AG04450 (cell line): ENCODE results near the gene EPHA3. TPM values are rescaled to one million over a fixed set of nuclear protein-coding genes. Genes with fewer than 3 reads are reported as not detected.
"Not testable (repeated sequence)": the region's sequence is repeated elsewhere in the genome, so short reads cannot be mapped to it uniquely, and the experiment has no call there.

ENCODE experiments used
- CTCF ChIA-PET: fragments of 300-600, 350-600 bp; formaldehyde crosslinking; extraction: SDS; loops from one replicate; lab custom pipeline; 2022; ENCODE audit warnings: antibody characterized with exemption, inconsistent platforms; lab: Charles Lee
- POLR2A ChIA-PET: fragments of 350-600 bp; formaldehyde crosslinking; extraction: SDS; loops from one replicate; lab custom pipeline; 2021; ENCODE audit warnings: antibody characterized with exemption, inconsistent platforms; lab: Yijun Ruan, JAX
- DNase-seq: peaks from one replicate; pipeline ENCODE4 v3.0.0-alpha.2; 2011; ENCODE audit warnings: low read depth, low spot score
- H3K27ac ChIP-seq: one replicate; pipeline ENCODE4 v1.5.1; 2012; ENCODE audit warnings: low read depth, low read length, control low read depth
- H3K27me3 ChIP-seq: one replicate; pipeline ENCODE4 v1.6.0; 2012; ENCODE audit warnings: low read length; ENCODE audit not compliant: control insufficient read depth, insufficient read depth
- H3K4me3 ChIP-seq: 2 replicates; pipeline ENCODE4 v1.5.1; 2011; ENCODE audit warnings: mild to moderate bottlenecking, low read depth, low read length, control low read depth
- H3K9me3 ChIP-seq: 2 replicates; pipeline ENCODE4 v1.5.1; 2012; ENCODE audit warnings: low read length; ENCODE audit not compliant: control insufficient read depth, insufficient read depth
- CTCF ChIP-seq: IDR thresholded peaks from 2 replicates; pipeline ENCODE4 v1.5.1; 2011; ENCODE audit warnings: low read depth, low read length, control low read depth, inconsistent platforms
- polyA plus RNA-seq: library from polyadenylated mRNA; depleted of rRNA; stranded (reverse); fragments of >200 nt; gene quantifications from 2 replicates; pipeline ENCODE4 v1.2.3, GENCODE V29; 2011

EPHA3 gene
- polyA plus RNA-seq, 1 experiment, result 0.04 TPM

DNA sequence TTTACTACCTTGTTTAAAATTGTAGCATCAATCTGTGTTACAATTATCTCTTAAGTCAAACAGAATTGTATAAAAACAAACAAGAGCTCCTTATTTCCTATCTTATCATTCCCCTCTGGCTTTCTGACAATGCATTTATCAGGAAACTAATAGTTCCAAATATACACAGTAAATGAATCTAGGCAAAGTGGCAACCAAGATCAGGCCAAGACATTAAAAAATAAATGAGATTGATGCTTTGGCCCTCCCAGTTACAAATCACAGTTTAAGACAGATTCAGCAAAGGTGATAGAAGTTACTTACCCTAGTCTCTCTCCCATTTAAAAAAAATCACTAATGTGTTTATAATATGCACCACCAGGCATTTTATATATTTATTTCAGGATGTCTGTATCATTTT lies 236.7 kb downstream of the EPHA3 start:
- no peak overlapping the region for H3K27ac ChIP-seq
- no peaks in the 10 kb centered on the region for H3K27me3 ChIP-seq
- H3K4me3 ChIP-seq, result no peak overlapping the region
- DNase-seq, result no peak
- no peak for TF ChIP-seq CTCF
- no peaks in the 10 kb centered on the region for H3K9me3 ChIP-seq
- ChIA-PET CTCF (no interaction called here), POLR2A (no interaction called here)

DNA sequence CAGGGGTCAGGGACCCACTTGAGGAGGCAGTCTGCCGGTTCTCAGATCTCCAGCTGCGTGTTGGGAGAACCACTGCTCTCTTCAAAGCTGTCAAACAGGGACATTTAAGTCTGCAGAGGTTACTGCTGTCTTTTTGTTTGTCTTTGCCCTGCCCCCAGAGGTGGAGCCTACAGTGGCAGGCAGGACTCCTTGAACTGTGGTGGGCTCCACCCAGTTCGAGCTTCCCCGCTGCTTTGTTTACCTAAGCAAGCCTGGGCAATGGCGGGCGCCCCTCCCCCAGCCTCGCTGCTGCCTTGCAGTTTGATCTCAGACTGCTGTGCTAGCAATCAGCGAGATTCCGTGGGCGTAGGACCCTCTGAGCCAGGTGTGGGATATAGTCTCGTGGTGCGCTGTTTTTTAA lies 243.5 kb downstream of the EPHA3 start:
- H3K27me3 ChIP-seq, DNase-seq, POLR2A ChIA-PET, H3K9me3 ChIP-seq, H3K27ac ChIP-seq, CTCF ChIA-PET, H3K4me3 ChIP-seq: not testable (repeated sequence)

DNA sequence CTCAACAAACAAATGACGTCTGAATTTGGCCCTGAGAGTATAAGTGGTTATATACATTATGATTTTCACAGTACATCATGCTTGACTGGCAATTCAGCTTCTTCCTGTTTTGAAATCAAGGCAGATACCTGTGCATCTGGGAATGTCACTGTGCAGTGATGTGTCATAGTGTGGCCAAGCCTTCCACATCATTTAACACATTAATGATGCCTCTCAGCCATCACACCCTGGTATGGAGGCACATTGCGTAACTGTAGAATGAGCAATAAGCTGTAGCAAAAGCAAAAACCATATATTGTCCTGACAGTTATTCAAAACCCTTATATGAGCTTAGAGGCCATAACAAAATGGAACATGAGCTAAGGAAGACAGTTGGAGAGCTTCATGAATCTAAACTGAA lies 246.0 kb downstream of the EPHA3 start:
- POLR2A ChIA-PET, result no interaction called here
- no peak for DNase-seq

DNA sequence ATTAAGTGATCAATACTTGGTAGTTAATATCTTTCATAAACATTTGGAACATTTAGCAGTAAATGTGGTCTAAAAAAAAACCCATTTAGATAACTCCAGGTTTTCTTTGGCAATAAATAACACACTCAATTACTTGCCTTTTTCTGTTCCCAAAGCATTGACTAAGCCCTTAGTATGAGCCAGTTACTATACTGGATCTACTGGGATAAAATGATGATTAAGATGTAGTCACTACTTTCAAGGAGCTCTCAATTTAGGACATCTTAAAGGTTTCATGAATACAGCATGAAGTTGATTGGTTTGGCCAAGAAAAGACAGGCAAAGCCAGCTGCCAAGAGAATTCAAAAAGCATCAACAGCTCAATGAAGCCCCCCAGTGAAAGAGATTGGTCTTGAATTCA lies 250.9 kb downstream of the EPHA3 start:
- ChIA-PET POLR2A (no interaction called here), CTCF (interaction anchor here (0.6 kb wide), 1 partner anchor 28 kb away, joined by 3 read pairs; no protein-coding TSS in a partner anchor)
- Histone ChIP-seq H3K4me3 (no peak overlapping the region), H3K27ac (no peak overlapping the region), H3K9me3 (no peaks in the 10 kb centered on the region), H3K27me3 (no peaks in the 10 kb centered on the region)
- TF ChIP-seq CTCF, result no peak
- no peak for DNase-seq

More for the DNA sequence above, 246.0 kb downstream of the EPHA3 start:
- CTCF ChIA-PET, result no interaction called here
- H3K27ac ChIP-seq, result no peak overlapping the region
- TF ChIP-seq CTCF, result no peak
- no peaks in the 10 kb centered on the region for H3K27me3 ChIP-seq
- H3K9me3 ChIP-seq, result no peaks in the 10 kb centered on the region
- H3K4me3 ChIP-seq, result no peak overlapping the region

DNA sequence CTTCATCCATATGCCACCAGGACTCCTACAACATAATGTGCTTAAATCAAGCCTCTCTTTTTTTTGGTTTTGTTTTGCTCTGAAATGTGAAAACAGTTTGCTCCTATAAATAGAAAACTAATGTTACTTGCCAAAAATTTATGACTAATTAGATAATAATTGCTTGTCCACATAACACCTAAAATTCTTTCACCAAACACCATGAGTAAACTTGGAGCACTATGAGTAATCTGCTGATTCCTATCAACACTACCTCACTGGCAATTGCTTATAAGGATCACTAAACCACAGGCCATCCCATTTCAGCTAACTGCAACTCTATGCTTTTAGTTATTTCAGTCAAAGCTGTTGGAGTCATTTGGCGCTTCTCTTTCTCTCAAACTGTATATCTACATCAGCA lies 252.7 kb downstream of the EPHA3 start:
- DNase-seq, result no peak
- CTCF ChIA-PET, result no interaction called here
- H3K4me3 ChIP-seq, result no peak overlapping the region
- no peak for TF ChIP-seq CTCF
- H3K9me3 ChIP-seq, result no peaks in the 10 kb centered on the region
- no peak overlapping the region for H3K27ac ChIP-seq
- POLR2A ChIA-PET, result no interaction called here
- H3K27me3 ChIP-seq, result no peaks in the 10 kb centered on the region

DNA sequence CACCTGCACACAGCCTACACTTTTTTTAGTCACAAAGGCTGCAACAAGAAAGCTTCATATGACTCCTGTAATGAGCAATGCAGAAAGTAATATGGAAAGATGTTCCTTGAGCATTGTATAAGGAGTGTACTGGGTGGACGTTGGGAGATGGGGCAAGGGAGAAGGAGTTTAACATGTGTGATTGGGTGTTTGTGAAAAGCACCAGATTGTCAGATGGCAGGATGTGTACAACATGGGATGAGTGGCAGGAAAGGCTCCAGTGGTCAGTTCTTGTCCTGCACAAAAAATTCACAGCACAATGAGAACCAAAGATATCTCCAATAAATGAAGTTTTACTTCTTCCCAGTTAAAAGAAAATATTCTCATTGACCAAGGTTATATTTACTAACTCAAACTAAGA lies 255.1 kb downstream of the EPHA3 start:
- no peaks in the 10 kb centered on the region for H3K27me3 ChIP-seq
- ChIA-PET CTCF (no interaction called here), POLR2A (no interaction called here)
- TF ChIP-seq CTCF, result no peak
- H3K27ac ChIP-seq, result no peak overlapping the region
- no peak overlapping the region for H3K4me3 ChIP-seq
- no peak for DNase-seq
- H3K9me3 ChIP-seq, result no peaks in the 10 kb centered on the region
